Limb (tissue), 2 donors: ENCODE measurements around the gene LRRC7.
"Not testable (repeated sequence)": the region's sequence is repeated elsewhere in the genome, so short reads cannot be mapped to it uniquely, and the experiment has no call there.

ENCODE experiments used
- DNase-seq, 2 donors: peaks; one replicate each; pipeline ENCODE4 v3.0.0-alpha.2; 2016; ENCODE audit errors: extremely low spot score in 2 of 2

The LRRC7 gene

DNA sequence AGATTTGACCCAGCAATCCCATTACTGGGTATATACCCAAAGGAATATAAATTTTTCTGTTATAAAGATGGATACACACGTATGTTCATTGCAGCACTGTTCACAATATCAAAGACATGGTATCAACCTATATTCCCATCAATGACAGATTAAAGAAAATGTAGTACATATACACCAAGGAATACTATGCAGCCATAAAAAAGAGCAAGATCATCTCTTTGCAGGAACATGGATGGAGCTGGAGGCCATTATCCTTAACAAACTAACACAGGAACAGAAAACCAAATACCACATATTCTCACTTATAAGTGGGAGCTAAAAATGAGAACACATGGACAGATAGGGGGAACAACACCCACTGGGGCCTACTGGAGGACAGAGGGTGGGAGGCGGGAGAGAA lies 394.7 kb downstream of the LRRC7 start:
- not testable (repeated sequence) for DNase-seq

GRCh38 chr1:69967245-69967766 lies 399.6 kb downstream of the LRRC7 start:
- DNase-seq: no peak

DNA sequence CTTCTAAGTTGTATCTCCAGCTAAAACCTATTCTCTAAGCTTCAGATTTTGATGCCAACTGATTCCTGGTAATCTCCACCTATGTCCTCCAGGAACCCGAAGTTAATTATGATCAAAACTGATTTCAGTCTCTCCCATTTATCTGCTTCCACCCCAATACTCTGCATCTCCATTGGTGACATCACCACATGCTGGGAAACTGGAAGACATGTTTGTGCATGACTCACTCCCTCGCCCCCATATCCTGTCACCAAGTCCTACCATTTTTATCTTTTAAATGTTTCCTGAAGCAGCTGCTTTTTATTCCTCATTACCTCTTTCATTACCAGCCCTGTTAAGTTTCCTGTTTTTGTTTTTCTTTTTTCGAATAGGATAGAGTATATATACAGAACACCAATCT lies 409.2 kb downstream of the LRRC7 start:
- no peak for DNase-seq

GRCh38 chr1:69982992-69983391 lies 415.3 kb downstream of the LRRC7 start:
- DNase-seq: no peak

DNA sequence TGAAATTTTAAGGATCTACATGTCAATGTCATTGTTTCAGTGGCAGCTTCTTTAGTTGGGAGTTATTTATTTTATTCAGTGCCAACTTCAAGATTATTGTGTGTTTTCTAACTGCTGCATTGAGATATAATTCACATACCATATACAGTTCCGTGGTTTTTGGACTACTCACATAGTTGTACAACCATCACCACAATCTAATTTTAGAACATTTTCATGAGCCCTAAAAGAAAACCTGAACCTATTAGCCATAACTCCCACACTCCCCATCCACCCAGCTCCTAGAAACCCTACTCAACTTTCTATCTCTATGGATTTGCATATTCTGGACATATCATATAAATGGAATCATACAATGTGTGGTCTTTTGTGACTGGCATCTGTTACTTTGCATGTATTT lies 417.7 kb downstream of the LRRC7 start:
- DNase-seq: no peak

DNA sequence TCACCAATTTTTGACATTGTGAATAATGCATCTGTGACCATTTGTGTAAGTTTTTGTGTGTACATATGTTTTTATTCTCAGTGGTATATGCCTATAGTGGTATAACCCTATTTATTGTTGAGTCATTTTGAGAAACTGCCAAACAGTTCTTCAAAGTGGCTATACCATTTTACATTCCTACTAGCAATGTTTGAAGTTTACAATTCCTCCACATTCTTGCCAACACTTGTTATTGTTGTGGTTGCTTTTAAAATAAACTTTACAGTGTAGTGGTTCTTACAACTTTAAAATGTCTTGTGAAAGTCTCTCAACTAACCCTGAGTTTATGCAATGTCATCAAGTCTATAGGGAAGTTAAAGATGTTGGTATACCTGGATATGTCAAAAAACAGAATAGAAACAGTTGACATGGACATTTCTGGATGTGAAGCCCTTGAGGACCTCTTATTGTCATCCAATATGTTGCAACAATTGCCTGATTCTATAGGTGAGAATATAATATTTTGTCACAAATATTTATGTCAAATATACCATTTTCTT lies 418.2 kb downstream of the LRRC7 start:
- no peak for DNase-seq

GRCh38 chr1:69987881-69988280 lies 420.2 kb downstream of the LRRC7 start:
- no peak for DNase-seq

GRCh38 chr1:69991644-69992043 lies 423.9 kb downstream of the LRRC7 start:
- DNase-seq: no peak

GRCh38 chr1:69992594-69992993 lies 424.9 kb downstream of the LRRC7 start:
- DNase-seq: no peak

DNA sequence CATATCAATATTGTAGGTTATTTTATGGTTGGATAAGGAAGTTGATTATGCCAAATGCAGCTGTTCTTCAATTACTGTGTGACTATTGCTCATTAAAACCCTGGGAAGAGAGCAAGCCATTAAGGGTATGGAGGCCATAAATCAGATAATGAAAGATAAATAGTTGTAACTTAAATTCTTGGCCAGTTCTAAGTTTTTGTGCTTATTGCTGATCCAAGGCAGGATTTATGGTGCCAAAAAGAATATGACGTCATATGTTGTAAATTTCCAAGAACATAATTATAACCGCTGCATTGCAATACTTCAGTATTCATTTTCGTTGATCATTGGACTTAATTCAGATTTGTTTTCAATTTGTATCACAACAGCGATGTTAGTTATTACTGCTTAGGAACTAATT lies 426.1 kb downstream of the LRRC7 start:
- DNase-seq: peak in 1 of 2 donors; percentile 34

DNA sequence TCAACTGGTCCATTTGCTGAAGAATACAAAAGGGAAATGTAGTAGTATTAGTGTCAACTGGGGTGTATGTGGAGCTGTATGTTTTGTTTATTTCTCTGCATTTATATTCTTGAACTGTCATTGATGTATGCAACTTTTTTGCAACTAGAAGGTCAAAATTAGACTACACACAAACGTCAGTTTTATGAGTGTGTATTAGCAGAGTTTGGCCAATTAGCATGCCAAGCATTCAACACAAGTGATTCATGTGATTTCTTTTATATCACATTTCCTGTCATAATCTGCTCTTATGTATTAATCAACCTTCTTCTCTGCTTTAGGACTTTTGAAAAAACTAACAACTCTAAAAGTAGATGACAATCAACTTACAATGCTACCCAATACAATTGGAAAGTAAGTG lies 426.5 kb downstream of the LRRC7 start:
- no peak for DNase-seq

DNA sequence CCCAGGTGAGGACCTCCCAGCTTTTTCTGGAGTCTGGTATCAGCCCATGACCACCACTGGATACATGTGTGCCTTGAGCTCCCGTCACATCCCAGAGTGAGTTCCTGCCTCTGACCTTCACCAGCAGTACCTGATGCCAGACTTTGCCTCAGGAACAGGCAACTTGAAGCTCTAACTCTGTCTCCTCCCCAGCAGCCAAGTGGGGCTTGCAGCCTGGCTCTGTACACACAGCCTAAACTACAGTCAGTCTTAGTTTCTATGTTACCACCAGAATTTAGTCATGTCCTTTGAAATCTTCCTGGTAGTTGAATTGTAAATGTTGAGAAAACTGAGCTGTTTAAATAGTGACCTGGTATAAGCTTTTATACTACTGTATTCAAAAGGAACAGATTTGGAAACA lies 431.1 kb downstream of the LRRC7 start:
- no peak for DNase-seq

GRCh38 chr1:70003211-70003908 lies 435.6 kb downstream of the LRRC7 start:
- no peak for DNase-seq

DNA sequence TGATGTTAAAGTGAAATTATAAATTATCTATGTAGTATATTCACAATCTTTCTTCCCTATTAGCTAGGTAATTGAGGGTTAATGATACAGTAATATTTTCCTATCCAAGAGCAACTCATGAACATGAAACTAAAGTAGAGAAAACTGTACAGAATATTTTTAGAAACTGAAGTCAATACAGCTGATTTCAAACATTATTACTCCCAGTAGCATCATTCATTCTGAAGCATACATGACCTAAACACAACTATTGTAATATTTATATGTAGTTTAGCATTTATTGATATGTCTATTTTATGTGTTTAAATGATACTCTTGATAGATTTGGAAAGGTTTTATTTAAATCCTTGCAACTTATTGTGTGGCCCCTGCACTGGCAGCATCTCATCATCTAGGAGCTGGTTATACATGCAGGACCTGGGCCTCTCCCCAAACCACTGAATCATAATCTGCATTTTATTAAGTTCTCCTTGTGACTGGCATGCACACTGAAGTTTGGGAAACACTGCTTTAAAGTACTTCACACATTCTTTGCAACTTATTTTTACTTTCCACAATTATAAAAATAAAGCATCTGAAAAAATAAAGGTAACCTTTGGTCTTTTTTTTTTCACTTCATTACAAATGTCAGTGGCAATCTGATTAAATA lies 437.8 kb downstream of the LRRC7 start:
- no peak for DNase-seq

DNA sequence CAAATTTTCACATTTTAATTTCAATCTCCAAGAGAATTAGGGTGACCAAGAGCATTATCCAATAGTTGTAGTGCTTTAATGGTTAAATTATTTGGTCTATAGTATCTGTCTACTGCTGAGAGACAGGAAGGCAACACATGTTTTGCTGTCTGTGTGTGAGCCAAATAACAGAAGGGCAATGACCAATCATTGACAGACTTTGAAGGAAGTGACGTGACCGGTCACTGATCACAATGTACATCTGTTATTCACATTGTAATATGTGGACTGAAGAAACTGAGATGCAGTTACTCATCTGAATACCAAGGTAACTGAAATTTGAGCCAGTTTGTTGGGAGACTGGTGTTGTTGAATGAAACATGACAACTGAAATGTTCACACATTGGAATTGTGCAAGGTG lies 440.9 kb downstream of the LRRC7 start:
- DNase-seq: no peak

DNA sequence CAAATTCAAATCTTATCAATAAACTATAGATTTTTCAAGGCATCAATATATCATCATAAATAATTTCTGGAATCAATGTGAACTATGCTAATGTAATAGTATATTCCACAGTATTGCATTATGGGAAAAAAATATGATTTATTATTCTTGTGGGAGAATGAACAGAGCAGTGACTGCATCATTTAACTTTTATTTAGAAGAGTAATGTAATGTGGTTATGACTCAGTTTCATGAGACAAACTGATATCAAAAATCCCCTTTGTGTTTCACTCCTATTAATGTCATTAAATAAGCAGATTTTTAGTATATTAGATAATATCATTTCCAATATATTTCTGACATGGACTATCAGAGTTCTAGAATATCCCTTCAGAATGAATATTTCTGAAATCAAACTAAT lies 450.0 kb downstream of the LRRC7 start:
- no peak for DNase-seq

GRCh38 chr1:70024272-70024671 lies 456.6 kb downstream of the LRRC7 start:
- DNase-seq: no peak

- DNase-seq: no peak
These were observed 457.3 kb downstream of the LRRC7 start for GRCh38 chr1:70025052-70025451.

DNA sequence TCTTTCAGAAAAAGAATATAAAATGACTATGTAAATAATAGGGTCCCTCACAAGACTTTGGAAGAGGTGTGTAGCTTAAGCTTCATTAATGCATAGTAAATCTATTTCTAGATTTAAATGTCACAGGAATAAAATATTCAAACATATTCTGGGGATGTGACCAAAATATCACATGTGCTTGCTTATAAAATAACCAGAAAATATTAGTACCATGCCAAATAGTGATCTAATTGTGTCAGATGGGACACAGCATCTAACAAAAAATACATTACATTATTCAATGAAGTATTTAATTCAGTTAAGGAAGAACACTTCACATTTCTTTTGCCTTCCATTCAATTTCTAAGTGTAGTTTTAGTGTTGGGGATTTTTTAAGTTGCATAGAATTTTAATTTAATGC lies 458.1 kb downstream of the LRRC7 start:
- DNase-seq: no peak

DNA sequence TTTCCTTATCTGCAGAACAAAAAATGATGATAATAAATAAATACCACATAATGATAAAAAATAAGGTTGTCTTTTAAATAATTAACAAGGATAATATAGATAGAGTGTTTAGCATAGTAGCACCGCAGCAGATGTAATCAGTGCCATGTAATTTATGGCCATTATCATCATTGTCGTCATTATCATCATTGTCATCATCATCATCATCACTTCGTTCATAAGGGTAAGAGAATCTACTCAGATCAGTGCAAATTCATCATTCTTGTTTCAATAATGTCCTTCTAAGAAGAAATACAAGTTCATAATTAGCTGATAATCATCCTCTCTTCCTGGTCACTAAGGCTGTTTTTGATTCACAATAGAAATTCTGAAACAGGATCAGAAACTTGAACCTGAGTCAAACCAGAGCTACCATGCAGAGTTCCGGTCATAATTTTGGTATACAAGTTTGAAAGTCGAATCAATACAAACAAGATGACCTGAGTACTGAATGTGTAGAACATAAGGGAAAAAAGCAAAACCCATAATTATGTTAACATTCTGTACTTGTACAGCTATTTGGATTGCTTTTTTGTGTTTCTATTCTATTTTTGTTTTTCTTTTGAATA lies 465.6 kb downstream of the LRRC7 start:
- no peak for DNase-seq

DNA sequence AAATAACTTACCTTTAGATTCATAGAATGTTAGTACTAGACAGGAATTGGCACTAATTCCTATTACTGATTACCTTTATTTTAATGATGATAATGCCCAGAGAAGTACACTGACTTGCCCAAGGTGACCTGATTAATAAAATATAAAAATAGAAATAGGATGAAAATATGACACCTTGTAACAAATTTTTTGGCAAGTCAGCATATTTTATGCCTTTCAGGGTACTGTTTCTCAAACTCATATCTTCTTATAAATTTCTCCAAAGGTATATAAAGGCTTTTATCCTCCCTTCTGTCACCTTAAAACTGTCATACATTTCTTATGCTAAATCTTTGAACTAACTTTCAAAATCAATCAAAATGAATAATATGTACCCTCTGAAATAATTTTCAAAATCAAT lies 466.2 kb downstream of the LRRC7 start:
- no peak for DNase-seq

DNA sequence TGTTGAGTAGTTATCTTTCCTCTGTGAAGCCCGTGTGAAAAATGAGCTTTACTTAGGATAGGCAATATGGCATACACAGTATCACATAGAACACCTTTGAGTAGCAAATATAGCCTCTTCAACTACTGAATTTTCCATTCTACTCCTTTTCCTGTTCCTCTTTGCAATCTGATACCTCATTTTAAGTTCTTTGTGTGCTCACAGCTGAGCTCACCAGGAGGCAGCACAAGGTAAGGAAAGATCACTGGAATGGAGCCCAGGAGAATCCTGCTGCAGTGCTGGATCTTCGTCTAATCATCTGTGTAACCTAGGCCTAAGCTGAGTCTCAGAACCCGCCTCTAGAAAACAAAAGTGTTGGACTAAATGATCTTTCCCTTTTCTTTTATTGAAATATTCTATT lies 466.7 kb downstream of the LRRC7 start:
- DNase-seq: peak; percentile 24 to 39
